Inferior parietal cortex (tissue), 1 donor: Measurements from ENCODE around the gene LRP1B.
"Not testable (repeated sequence)": the region's sequence is repeated elsewhere in the genome, so short reads cannot be mapped to it uniquely, and the experiment has no call there.

Experiments
- DNase-seq: peaks from one replicate; pipeline ENCODE4 v3.0.0-alpha.2; 2016; ENCODE audit errors: extremely low spot score

Gene LRP1B

DNA sequence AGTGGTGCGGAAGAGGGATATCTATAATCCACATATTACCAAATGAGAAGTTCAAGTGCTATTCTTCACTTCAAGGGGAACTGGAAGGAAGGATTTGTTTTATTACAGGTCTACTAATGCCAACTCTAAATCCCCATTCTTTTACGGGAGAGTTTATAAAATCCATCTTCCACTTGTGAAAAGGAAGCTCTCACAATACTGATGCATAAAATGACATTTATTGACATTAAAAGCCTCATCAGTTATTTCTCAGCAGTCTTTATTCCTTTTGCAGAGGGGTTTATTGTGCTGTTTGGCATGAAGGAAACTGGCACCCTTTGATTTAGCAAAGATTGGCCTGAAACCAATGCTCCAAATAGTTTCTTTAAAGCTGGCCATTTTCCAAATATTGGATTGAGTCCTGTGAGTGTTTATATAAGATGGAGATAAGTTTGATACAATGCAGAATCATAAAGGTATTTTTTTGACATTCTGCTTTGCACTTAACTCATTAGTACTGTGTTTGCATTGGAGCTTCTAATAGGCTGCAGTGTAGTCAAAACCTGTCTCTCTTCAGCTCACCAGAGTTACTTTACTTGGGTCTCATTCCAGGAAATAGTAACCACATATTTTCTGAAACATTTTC is 26.6 kb downstream of the LRP1B start:
- no peak for DNase-seq

DNA sequence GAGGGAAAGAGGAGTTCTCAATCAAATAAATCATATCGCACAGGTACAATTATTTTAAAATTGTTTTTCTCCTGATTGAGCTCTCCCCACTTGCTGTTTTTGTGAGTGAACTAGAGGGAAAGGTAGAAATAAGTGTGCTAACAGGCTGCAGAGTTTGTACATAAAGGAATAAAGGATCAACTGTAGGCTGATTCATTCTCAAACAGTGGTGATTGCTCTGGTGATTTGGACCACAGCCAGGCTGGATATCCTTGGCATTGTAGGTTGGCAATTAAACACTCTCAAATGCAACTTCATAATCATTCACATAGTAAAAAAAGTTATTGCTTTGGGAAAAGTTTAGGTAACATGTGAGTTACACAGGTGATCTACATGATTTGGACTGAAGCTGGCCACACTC is 29.8 kb downstream of the LRP1B start:
- no peak for DNase-seq

DNA sequence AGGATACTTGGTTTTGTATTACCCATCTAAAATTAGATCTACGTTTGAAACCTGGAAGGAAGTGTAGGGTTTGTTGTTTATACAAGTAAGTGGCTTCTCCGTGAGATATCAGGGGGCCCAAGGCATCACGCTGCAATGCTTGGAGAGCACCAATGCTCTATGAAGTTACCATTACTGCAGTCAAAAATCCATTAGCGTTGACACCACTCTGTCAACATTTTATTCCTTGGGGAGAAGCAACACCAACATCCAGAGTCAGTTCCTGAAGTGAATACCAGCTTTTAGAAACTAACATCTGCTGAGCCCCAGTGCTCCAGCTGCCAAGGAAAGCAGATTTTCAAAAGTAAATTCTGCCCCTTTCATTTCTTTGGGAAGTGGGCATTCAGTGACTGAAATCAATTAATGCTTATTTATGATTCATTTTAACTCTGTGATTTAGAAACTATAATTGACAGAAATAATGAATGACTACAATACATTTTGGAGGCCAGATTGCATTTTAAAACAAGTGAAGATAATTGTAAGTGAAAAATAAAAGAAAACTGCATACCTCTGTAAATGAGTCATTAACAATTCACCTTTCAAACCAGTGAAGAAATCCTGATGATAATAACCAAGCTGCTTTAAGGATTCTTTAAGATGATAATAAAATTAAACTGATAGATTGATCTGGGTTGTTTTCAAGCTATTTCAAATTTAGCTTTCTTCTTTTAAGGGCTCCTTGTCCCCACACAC is 30.5 kb downstream of the LRP1B start:
- no peak for DNase-seq

DNA sequence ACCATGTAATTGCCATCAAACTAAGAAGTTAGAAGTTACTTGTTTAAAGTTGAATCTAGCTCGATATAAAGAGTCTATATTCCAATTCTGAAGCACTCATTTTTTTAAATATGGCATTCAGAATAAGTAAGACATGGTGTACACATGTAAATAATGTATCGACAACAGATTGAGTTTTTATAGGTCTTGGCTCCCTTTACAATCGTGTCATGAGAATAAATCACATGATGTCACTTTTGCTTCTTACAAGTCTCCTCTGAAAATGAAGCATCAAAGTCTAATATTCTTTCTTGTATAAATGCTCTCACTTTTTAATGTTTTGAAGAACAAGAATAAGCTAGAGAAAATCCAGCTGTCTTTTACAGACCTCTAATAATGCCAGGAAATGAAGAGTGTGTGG is 33.1 kb downstream of the LRP1B start:
- no peak for DNase-seq

DNA sequence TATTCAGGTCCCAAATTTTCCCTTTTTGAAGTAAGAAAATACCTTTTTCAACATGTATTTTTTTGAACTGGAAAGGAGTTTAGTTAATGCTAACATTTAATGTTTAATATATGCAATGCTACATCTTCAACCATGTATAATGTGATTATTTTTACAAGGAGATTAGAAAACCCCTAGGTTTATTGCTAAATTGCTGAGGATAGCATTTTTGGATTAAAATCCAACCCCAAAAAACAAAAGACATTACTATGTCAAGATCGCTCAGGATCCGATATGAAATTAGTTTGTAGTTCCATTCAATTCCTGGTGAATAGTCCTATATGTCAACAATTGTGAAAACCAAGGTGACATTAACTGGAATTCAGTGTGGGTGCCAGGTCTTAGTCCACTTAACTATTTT is 35.2 kb downstream of the LRP1B start:
- no peak for DNase-seq

DNA sequence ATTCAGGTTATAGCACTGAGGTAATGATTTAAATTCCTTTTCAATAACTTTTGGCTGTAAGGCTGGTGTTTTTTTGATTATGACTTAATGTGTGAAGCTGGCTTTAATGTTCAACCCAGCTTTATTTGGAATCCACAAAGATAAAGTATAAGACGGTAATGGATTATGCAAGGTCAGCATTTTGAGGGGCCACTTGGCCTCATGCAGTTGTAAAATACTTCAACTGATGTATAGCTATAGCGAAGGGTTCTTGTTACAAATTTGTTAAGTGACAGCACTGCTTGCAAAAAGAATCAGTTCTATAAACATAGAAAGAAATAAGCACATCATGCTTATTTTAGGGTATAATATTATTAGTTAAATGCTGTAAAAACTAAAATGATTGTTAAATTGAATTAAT is 36.6 kb downstream of the LRP1B start:
- no peak for DNase-seq

DNA sequence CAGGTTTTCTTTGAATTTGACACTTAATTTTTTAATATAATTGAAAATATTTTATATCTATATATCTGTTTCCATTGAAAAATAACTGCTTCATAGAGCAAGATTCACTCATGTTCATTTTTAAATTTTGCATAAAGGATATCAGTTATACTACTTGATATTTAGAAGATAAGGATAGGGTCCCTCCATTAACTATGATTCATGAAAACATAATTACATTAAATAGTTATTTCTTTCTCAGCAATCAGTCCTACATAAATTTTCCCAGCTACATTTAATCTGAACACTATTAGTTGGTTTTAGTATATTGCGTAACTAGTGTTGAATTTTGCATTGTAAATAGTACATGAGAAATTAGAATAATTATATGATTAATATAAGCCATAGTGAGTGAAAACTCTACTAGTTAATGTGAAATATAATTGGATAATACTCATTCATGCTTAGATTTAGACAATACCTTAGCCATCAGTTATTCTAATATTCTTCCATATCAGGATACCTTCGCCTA is 42.7 kb downstream of the LRP1B start:
- no peak for DNase-seq

DNA sequence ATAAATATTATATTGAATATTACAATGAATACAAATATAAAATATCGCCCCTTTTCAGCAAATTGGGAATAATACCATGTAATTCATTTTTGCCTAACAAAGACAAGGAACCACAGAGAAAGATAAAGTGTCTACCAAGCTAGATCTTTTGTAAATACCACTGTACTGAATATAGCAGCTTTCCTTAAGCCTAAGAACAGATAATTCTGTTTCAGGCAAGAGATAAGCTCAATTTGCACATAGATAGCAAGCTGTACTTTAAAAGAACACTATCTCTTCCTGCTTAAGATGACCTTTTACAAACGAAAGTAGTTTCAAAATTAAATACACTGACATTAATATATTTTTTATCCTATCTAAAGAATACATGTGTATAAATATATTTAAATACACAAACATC is 43.2 kb downstream of the LRP1B start:
- not testable (repeated sequence) for DNase-seq

DNA sequence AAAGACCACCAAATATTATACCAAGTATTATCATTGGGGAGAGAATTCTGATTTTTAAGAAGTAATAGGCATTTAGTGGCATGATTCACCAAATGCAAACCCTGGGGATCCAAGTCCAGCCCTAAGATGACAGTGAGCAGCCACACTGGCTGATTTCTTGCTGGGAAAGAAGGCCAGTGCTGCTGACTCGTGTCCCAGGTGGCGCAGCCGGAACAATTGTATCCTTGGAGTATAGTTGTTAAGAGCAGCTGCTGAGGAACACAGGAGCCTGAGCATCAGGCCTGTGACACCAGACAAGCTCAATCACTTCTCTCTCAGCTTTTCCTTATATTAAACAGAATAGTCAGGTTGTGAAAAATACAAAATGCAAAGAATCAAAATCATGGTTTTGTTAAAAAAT is 48.4 kb downstream of the LRP1B start:
- no peak for DNase-seq

DNA sequence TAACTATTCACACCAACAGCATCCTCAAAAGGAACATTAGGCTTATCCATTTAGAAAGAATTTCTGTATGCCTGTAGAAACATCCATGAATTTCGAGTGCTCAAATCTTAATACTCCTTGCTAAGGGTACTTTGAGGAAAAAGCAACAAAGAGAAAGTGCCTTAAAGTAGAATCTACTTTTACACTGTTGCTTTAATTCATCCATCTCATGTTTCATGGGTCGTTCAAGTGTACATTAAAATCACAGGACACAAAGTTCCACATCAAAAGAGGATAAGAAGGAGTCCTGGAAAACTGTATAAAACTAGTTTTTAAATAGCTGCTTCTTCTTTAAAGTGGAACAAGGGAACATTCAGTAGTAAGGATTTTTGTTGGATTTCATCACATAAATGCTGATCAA is 54.5 kb downstream of the LRP1B start:
- DNase-seq, result no peak

DNA sequence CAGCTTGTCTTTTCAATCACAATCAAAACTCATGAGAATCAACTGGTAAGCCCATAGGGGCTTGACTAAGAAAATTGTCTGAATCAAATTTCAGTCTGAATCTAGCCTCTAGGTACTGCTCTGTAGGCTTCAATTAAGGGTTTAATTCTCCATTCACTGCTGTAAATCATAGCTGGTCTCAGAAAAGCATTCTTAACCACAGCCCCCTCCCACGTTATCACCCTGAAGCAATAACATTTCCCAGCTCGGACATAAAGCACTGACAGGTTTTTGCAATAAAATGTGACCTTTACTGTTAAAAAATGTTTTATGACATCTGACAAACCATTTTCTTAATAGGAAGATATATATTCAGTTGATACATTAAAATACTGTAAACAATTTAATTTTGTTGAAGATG is 55.0 kb downstream of the LRP1B start:
- DNase-seq, result no peak

DNA sequence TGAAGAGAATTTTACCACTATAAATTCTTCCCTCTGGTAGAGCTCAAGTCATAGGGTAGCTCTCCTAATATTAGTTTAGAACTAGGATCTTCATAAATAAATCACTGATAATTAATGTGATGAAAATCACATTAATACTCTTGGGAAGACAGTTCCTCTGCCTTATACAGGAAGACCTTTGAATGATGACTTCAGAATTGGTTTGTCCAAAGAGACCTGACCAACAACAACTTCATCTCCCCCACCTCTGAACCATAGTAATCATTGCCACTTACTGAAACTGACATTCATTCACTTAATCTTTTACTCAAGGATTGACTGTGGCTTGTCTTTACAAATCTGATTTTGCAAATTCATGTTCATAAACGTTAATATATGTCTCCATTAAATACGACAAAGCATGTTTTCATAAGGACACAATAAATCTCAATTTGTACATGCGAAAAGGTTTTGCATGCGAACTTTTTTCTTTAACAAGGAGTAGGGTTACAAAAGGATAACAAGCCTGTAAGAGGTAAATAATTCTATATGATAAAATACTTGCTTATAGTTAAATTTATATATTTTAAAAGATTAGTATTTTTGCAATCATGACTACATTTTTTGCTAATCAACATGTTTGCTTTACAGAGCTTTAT is 61.4 kb downstream of the LRP1B start:
- DNase-seq, result no peak

DNA sequence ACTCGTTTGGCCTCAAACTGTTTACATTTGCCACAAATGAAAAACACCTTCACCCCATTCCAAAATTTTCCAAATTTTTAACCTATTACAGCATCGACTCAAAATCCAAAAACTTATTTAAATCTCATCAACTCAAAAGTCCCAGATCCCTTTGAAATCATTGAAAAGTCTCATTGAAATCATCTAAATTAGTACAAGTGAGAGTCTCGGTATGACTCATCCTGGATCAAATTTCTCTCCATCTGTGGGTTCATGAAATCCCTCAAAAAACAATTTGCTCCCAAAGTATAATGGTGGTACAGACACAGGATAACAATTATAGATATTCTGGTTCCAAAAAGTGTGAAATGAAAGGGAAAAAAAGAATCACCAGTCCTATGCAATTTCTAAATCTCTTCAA is 65.1 kb downstream of the LRP1B start:
- no peak for DNase-seq

DNA sequence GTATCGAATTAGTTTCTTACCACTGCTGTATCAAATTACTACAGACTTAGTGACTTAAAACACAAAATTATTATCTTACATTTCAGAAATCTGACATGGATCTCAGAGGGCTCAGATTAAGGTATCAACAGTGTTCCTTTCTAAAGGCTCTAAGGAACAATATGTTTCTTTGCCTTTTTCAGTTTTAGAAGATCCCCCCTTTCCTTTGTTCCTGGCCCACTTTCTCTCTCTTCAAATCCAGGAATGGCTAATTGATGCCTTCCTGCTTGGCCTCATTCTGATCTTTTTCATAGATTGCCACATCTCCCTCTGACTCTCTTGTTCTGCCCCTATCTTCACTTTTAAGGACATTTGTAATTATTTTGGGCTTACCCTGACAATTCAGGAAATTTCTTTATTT is 65.7 kb downstream of the LRP1B start:
- no peak for DNase-seq

DNA sequence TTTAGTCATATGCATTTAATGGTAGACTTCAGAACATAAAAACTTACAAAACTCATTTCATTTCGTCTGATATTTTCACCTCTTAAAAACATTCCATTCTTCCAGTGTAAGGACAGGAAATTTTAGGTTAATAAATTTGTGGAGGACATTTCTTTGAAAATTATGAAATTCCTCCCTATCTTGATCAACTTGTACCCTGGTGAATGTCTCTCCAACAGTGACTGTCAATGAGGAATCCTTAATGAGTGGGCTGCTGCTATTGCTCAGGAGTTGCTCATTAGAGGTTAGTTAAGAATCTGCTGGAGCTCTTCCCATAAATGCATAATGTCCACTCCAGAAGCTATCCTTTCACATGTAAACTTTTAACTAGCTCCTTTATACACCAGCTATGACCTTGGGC is 69.1 kb downstream of the LRP1B start:
- DNase-seq, result no peak

DNA sequence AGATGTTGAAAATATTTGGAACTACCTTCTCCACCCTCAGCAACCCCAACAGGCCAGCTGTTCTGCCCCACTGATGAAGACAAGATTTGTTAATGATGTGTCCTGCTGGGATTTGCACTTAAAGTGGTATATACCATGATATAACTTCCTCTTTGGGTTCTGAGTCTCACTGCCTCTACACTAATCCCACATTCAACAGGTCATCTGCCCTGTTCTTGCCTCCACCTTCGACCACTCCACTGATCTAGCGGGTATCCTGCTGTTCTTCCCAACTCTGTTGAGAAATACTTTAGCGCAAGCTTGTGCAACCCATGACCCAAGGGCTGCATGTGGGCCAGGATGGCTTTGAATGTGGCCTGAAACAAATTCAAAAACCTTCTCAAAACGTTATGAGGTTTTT is 72.7 kb downstream of the LRP1B start:
- DNase-seq, result no peak

DNA sequence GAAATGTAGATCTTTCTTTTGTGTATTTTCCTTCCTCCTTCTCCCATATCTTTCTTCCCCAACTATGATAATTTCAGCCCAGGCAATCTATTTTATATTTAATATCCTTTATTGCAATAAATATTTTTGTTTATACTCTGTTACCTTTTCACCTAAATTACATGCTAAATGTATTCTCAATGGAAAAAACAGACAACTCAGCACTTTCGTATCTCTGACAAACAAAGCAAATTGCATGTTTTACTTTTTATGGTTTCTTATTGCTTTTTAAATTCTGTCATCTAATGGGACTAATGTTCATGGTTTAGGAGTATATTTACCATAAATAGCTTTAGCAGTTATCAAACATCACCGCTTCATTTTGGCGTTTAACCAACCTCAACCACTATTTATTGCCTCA is 74.0 kb downstream of the LRP1B start:
- DNase-seq, result no peak

DNA sequence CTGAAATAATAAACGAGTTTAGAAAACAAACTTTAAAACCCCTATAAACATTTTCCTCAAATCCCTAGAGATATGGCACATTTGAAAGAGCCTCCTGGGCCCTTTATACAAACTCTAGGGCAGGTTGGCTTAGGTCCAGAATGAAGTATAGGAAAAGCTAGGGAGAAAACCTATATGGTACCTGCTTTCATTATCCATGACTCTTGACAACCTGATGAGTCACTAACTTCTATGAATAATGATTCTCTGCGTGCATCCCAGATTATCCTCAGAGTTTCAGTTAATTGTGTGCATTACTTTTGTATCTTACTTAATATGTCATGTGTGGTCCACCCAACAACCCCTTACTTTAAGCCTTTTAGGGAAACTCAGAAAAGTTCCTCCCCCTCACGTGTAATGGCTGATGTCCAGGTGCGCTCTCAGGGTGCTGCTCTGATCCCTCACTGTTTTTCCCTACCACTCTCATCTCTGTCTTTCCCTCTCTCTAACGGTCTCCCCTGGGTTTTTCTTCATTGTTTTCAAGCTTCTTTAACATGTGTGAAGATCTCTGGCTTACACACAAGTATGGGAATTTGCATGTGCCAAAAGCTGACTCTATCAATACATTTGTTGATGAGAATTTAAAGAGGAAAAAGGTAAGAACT is 78.5 kb downstream of the LRP1B start:
- DNase-seq, result no peak

DNA sequence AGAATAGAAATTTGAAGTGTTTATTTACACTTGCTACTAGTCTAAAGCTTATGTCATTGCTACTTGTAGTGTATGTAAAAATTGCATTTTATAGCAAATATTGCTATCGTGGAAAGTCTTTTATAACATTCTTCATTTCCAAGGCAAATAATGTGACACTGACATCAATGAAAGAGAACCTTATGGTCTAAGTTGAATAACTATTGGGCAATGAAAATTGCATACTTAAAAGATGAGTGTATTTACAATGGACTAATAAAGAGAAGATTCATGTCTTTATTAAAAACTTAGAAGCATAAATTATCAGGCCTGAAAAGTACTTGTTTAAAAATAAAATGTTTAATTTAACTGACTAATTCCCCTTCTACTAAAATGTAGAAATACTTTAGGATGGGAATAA is 82.2 kb downstream of the LRP1B start:
- DNase-seq, result no peak

DNA sequence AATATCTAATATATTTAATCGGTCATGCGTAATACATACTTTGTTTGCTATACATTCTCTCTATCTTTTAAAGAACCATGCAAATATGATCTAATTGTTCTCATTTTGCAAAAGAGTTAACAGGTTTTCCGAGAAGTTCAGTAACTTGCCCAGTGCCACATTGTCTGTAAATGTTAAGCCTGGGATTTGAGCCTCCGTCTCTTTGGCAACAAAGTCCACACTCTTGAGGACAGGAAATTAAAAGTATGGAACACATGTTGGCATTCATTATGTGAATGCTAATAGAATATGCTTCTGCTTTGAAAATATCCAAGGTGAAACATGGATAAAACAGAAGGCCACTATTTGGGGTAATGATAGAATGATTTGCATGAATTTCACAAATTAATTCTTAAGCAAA is 85.2 kb downstream of the LRP1B start:
- no peak for DNase-seq

DNA sequence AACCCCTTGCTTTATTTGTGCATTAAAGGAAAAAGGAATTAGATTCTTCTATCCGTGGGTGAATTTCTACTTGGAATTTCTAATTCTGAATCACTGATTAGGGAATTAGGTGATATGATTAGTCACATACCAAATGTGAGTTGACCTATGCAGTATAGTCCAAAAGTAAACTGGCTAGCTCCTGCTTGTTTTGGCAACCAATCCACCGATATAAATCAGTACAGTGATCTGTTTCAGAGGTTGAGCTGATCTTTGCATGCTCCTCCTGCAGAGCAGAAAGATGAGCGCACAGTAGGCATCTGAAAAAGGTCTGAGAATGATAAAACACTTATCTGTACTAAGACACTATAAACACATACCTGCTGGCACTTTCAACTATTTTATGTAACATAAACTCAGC is 86.6 kb downstream of the LRP1B start:
- no peak for DNase-seq

DNA sequence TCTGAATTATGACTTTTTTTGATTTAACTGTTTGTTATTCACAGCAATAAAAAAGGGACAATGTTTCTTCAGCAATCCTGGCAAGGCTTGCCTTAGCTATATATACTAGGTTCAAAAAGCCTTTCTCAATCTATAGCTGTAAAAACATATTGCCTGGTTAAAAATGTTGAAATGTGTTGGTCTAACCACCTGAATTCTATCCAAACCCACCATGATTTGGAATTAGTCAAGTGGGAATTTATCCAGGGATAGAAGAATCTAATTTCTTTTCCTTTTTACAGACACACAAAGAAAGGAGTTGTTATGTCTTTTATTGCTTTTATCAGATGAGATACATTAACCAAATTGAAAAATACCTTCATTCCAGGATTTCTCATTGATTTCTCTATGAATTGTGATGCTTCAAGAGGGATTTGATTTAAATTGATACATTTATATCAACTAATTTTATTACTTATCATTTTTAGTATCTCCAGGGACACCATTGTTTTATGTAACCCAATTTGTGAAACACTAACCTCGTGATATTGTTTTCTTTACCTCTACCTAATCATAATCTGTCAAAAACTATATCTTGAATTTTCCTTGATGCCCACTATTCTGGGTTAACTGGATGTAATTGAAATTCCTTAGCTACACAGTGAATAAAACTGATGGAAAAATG is 88.1 kb downstream of the LRP1B start:
- DNase-seq, result no peak
